Spleen (tissue), 11 donors: ENCODE data around the gene TMEM163. TPM values are rescaled to one million over a fixed set of nuclear protein-coding genes. Genes with fewer than 3 reads are reported as not detected.

Experiments used
- DNase-seq: peaks from one replicate; pipeline ENCODE4 v3.0.0-alpha.2; 2020
- H3K27ac ChIP-seq, 8 donors: fragments of 200-600 bp; sonication (generic) in 7 of 8; 1 replicate in 4 of 8; 2 replicates in 4 of 8; pipeline versions ENCODE4 v1.5.0 to v1.8.0; 2016 to 2021; ENCODE audit warnings: inconsistent platforms in 4 of 8, mild to moderate bottlenecking in 4 of 8, moderate library complexity in 1 of 8
- H3K27me3 ChIP-seq, 7 donors: fragments of 200-600 bp; sonication (generic) in 6 of 7; replicated peaks in 1 of 7; 1 replicate in 4 of 7; 2 replicates in 3 of 7; pipeline versions ENCODE4 v1.5.0 to v1.8.0; 2016 to 2021; ENCODE audit warnings: inconsistent platforms in 3 of 7, mild to moderate bottlenecking in 1 of 7
- H3K36me3 ChIP-seq, 6 donors: fragments of 200-600 bp; sonication (generic) in 5 of 6; 1 replicate in 4 of 6; 2 replicates in 2 of 6; pipeline versions ENCODE4 v1.5.0 to v1.8.0; 2016 to 2021; ENCODE audit warnings: inconsistent platforms in 2 of 6
- H3K4me1 ChIP-seq, 6 donors: fragments of 200-600 bp; sonication (generic) in 5 of 6; 1 replicate in 3 of 6; 2 replicates in 3 of 6; pipeline versions ENCODE4 v1.5.0 to v1.8.0; 2016 to 2021; ENCODE audit warnings: inconsistent platforms in 3 of 6
- H3K4me3 ChIP-seq, 8 donors: fragments of 200-600 bp; sonication (generic) in 7 of 8; 1 replicate in 4 of 8; 2 replicates in 4 of 8; pipeline versions ENCODE4 v1.5.0 to v1.8.0; 2016 to 2021; ENCODE audit warnings: inconsistent platforms in 4 of 8, mild to moderate bottlenecking in 4 of 8, moderate library complexity in 2 of 8
- H3K9me3 ChIP-seq, 8 donors: fragments of 200-600 bp; sonication (generic) in 7 of 8; 1 replicate in 4 of 8; 2 replicates in 4 of 8; pipeline versions ENCODE4 v1.5.0 to v1.8.0; 2016 to 2021; ENCODE audit warnings: inconsistent platforms in 4 of 8
- POLR2A ChIP-seq, 3 donors: fragments of 450-650 bp; IDR thresholded peaks; one replicate each; pipeline ENCODE4 v1.5.1; 2017; ENCODE audit warnings: antibody characterized with exemption in 3 of 3, mild to moderate bottlenecking in 1 of 3
- POLR2AphosphoS5 ChIP-seq, 3 donors: sonication (generic); formaldehyde crosslinking; IDR thresholded peaks; one replicate each; pipeline ENCODE4 v1.5.1; 2017; ENCODE audit warnings: antibody characterized with exemption in 3 of 3
- WGBS, 5 donors: extraction: QIAGEN DNeasy Blood & Tissue Kit in 3 of 5; methylation state at CpG; one replicate each; pipeline versions ENCODE4 v1.1.5 to v1.1.7; 2013 to 2018; 5-methylcytosine and 5-hydroxymethylcytosine counted together
- intact Hi-C: fragments of 100-400 bp; cut with DNase I; formaldehyde crosslinking; loops from one replicate; pipeline ENCODE4 v1.15.0; 2023; ENCODE audit warnings: low total_unique reads
- polyA plus RNA-seq, 3 donors: library from polyadenylated mRNA; stranded (reverse); fragments of 200-250 nt; gene quantifications; one replicate each; pipeline ENCODE4 v1.2.1, GENCODE V29; 2013
- total RNA-seq, 7 donors: library from RNA; depleted of rRNA in 3 of 7; stranded (reverse); fragments of >200 nt in 3 of 7; fragmentation: NEBNext Ultra II Directional in 4 of 7; extraction: Animal tissue kit (Norgen Biotek cat#: 25700) in 4 of 7; gene quantifications; one replicate each; pipeline versions ENCODE4 v1.1.0 to v1.2.1, GENCODE V29; 2016 to 2021
- TF ChIP-seq, protein P1 (sequence below), 11 experiments: fragments of 200-600 bp in 7 of 11; fragments of 450-650 bp in 4 of 11; sonication (generic) in 4 of 11; IDR thresholded peaks in 8 of 11; conservative IDR thresholded peaks in 3 of 11; 1 replicate in 7 of 11; 2 replicates in 4 of 11; pipeline versions ENCODE4 v1.4.0 to v1.8.0; 2016 to 2021; ENCODE audit warnings: antibody characterized with exemption in 11 of 11, inconsistent platforms in 4 of 11, mild to moderate bottlenecking in 1 of 11
- donor health status: healthy with polysubstance abuse.
- donor health status: DM: no; HTN: no; CAD: no; lungs with moderate emphysema.
- donor health status: DM: no; HTN: no; CAD: no.
- donor health status: Bipolar disorder and iron deficiency.
- donor health status: healthy.
- donor health status: DM: no; HTN: no; CAD: no.
- donor health status: DM: yes; HTN: yes; CAD: no.

The TMEM163 gene
- total and polyA plus RNA-seq, 10 donors, result 2.4 to 12.5 (median 3.7) TPM

DNA sequence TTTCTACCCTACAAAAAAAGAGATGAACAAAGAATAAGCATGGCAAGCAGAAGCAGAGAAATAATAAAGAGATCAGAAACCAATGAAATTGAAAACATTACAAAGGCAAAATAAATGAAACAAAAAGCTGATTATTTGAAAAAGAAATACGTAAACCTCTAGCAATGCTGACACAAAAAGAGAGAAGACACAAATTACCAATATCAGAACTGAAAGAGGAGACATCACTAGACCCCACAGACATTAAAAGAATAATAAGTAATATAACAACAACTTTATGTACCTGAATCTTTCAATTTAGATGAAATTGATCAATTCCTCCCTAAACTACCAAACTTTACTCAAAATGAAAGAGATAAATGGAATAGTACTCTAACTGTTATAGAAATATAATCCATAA is 75.9 kb downstream of the TMEM163 start:
- 64 to 100% (median 85%) methylated on average over 1 of the region's 1 CpG for WGBS, 5 donors
- Histone ChIP-seq H3K4me3 (no peak overlapping the region), H3K4me1 (no peaks in the 10 kb centered on the region), H3K9me3 (no peaks in the 10 kb centered on the region), H3K27me3 (no peaks in the 10 kb centered on the region), H3K36me3 (no peaks in the 10 kb centered on the region), H3K27ac (no peak overlapping the region)
- no peak for TF ChIP-seq POLR2A (IDR thresholded peaks at IDR 0.05)
- TF ChIP-seq, protein P1, sequence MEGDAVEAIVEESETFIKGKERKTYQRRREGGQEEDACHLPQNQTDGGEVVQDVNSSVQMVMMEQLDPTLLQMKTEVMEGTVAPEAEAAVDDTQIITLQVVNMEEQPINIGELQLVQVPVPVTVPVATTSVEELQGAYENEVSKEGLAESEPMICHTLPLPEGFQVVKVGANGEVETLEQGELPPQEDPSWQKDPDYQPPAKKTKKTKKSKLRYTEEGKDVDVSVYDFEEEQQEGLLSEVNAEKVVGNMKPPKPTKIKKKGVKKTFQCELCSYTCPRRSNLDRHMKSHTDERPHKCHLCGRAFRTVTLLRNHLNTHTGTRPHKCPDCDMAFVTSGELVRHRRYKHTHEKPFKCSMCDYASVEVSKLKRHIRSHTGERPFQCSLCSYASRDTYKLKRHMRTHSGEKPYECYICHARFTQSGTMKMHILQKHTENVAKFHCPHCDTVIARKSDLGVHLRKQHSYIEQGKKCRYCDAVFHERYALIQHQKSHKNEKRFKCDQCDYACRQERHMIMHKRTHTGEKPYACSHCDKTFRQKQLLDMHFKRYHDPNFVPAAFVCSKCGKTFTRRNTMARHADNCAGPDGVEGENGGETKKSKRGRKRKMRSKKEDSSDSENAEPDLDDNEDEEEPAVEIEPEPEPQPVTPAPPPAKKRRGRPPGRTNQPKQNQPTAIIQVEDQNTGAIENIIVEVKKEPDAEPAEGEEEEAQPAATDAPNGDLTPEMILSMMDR (IDR thresholded peaks at IDR 0.05 in 8 of 11, conservative IDR thresholded peaks at IDR 0.05 in 3 of 11), result no peak
- TF ChIP-seq POLR2AphosphoS5 (IDR thresholded peaks at IDR 0.05), result no peak
- intact Hi-C loops, result no loop called here
- DNase-seq, result no peak

DNA sequence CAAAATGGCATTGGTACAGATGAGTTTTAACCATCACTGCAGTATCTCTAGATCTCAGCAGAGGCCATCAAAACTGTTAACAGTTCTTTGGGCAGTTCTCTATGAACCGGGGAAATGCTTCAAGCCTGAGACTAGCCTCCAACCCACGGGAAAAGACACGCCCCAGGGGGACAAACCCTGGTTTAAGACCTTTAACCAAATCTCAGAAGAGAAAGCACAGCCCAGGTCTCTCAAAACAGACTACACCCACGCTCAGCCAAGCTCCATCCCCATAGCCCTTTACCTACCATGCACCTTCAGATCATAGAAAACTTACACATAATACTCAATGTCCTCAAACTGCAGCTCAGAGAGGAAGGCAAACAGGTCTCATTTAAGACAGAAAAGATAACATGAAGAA is 78.3 kb downstream of the TMEM163 start:
- intact Hi-C loops, result no loop called here
- no peak overlapping the region for H3K4me3 ChIP-seq
- H3K27me3 ChIP-seq, result no peaks in the 10 kb centered on the region
- no peak for DNase-seq
- H3K9me3 ChIP-seq, result no peaks in the 10 kb centered on the region
- TF ChIP-seq POLR2A (IDR thresholded peaks at IDR 0.05) (no peak), POLR2AphosphoS5 (IDR thresholded peaks at IDR 0.05) (no peak)
- TF ChIP-seq, protein P1 (IDR thresholded peaks at IDR 0.05 in 8 of 11, conservative IDR thresholded peaks at IDR 0.05 in 3 of 11), result no peak
- WGBS, 5 donors, result 60 to 79% (median 78%) methylated on average over 4 of the region's 4 CpGs
- H3K4me1 ChIP-seq, result no peaks in the 10 kb centered on the region
- H3K27ac ChIP-seq, result no peak overlapping the region
- H3K36me3 ChIP-seq, result no peaks in the 10 kb centered on the region

- intact Hi-C loops, result no loop called here
- TF ChIP-seq POLR2AphosphoS5 (IDR thresholded peaks at IDR 0.05) (no peak), POLR2A (IDR thresholded peaks at IDR 0.05) (no peak)
- TF ChIP-seq, protein P1 (IDR thresholded peaks at IDR 0.05 in 8 of 11, conservative IDR thresholded peaks at IDR 0.05 in 3 of 11), result no peak
- 79 to 88% (median 80%) methylated on average over 2 of the region's 2 CpGs for WGBS, 5 donors
- no peak overlapping the region for H3K27ac ChIP-seq
- H3K4me1 ChIP-seq, result no peaks in the 10 kb centered on the region
- H3K4me3 ChIP-seq, result no peak overlapping the region
- no peaks in the 10 kb centered on the region for H3K27me3 ChIP-seq
- H3K36me3 ChIP-seq, result no peaks in the 10 kb centered on the region
- no peaks in the 10 kb centered on the region for H3K9me3 ChIP-seq
- DNase-seq, result no peak
Observed at GRCh38 chr2:134639265-134639664, 79.5 kb downstream of the TMEM163 start.

DNA sequence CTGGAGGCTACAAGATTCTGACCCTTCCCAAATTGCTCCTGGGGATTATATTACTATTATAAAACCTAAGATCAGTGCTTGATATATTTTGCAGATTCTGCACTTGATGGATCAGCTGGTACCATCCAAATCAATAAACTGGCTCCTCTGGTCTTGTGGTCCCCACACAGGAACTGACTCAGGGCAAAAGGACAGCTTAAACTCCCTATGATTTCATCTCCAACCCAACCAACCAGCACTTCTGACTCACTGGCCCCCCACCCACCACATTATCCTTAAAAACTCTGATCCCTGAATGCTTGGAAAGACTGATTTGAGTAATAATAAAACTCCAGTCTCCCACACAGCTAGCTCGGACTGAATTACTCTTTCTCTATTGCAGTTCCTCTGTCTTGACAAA is 82.1 kb downstream of the TMEM163 start:
- H3K27ac ChIP-seq, result no peak overlapping the region
- H3K4me3 ChIP-seq, result no peak overlapping the region
- H3K4me1 ChIP-seq, result no peaks in the 10 kb centered on the region
- no peaks in the 10 kb centered on the region for H3K36me3 ChIP-seq
- H3K9me3 ChIP-seq, result no peaks in the 10 kb centered on the region
- TF ChIP-seq, protein P1 (IDR thresholded peaks at IDR 0.05 in 8 of 11, conservative IDR thresholded peaks at IDR 0.05 in 3 of 11), result no peak
- no peak for TF ChIP-seq POLR2A (IDR thresholded peaks at IDR 0.05)
- TF ChIP-seq POLR2AphosphoS5 (IDR thresholded peaks at IDR 0.05), result no peak
- H3K27me3 ChIP-seq, result no peaks in the 10 kb centered on the region
- no peak for DNase-seq
- 79 to 87% (median 85%) methylated on average over 1 of the region's 1 CpG for WGBS, 5 donors
- intact Hi-C loops, result no loop called here
